Measurements from ENCODE around the gene PROC.

Gene PROC

GRCh38 chr2:127414638-127415592, 3.3 kb upstream of the PROC start:
- DNase-seq: no peak

- DNase-seq: peak; percentile 47
Observed at GRCh38 chr2:127415593-127416505, 2.4 kb upstream of the PROC start.

GRCh38 chr2:127416506-127417001, 1.7 kb upstream of the PROC start:
- peak; percentile 35 for DNase-seq

- no peak for DNase-seq
Observed at GRCh38 chr2:127417406-127417805, 821 bp upstream of the PROC start.

GRCh38 chr2:127419112-127419430, 844 bp downstream of the PROC start:
- no peak for DNase-seq

GRCh38 chr2:127419448-127420038, 1.3 kb downstream of the PROC start:
- DNase-seq: no peak

- no peak for DNase-seq
Observed at GRCh38 chr2:127420039-127420864, 2.0 kb downstream of the PROC start.

- DNase-seq: no peak
Observed at GRCh38 chr2:127421116-127421800, 3.0 kb downstream of the PROC start.

GRCh38 chr2:127421871-127422558, 3.8 kb downstream of the PROC start:
- DNase-seq: no peak

- DNase-seq: no peak
Observed at GRCh38 chr2:127422559-127423477, 4.6 kb downstream of the PROC start.

- DNase-seq: no peak
Observed at GRCh38 chr2:127423478-127423843, 5.2 kb downstream of the PROC start.

GRCh38 chr2:127423880-127424279, 5.7 kb downstream of the PROC start:
- DNase-seq: no peak

GRCh38 chr2:127424598-127425520, 6.6 kb downstream of the PROC start:
- DNase-seq: no peak

GRCh38 chr2:127425540-127426490, 7.6 kb downstream of the PROC start:
- no peak for DNase-seq

GRCh38 chr2:127426501-127427354, 8.5 kb downstream of the PROC start:
- no peak for DNase-seq

- DNase-seq: no peak
Observed at GRCh38 chr2:127427376-127428056, 9.3 kb downstream of the PROC start.

Data from NCI-H1694 (cell line).